Endothelial cell of umbilical vein (primary cell): ENCODE measurements around the gene PDIA5. TPM values are rescaled to one million over a fixed set of nuclear protein-coding genes. Genes with fewer than 3 reads are reported as not detected.

Source experiments
- BruUV-seq: library from RNA; stranded (reverse); fragments of 400-500 nt; replicated peaks from 2 replicates; lab custom pipeline; 2021; lab: Mats Ljungman, UMichigan
- CTCF ChIA-PET: fragments of 300-600, 350-600 bp; sonication (Branson Sonifier 250); formaldehyde crosslinking; loops from one replicate; lab custom pipeline; 2021; ENCODE audit warnings: antibody characterized with exemption, inconsistent platforms; lab: Charles Lee
- POLR2A ChIA-PET: fragments of 300-600, 350-600 bp; sonication (Branson Sonifier 250); formaldehyde crosslinking; loops from one replicate; lab custom pipeline; 2021; ENCODE audit warnings: antibody characterized with exemption, inconsistent platforms; lab: Charles Lee
- DNase-seq: peaks from one replicate; pipeline ENCODE4 v3.0.0-alpha.2; 2011; ENCODE audit warnings: low read depth, low spot score
- FAIRE-seq: peaks from 2 replicates; lab custom pipeline; 2011; peaks lifted over from hg19 to GRCh38; lab: Jason Lieb, UNC
- H2AFZ ChIP-seq: 2 replicates; pipeline ENCODE4 v1.6.0; 2012; ENCODE audit warnings: low read depth, low read length, control low read depth, inconsistent platforms
- H3K27ac ChIP-seq: 2 replicates; pipeline ENCODE4 v1.5.1; 2011; ENCODE audit warnings: low read depth, mild to moderate bottlenecking, control low read depth, low read length, moderate library complexity; ENCODE audit not compliant: insufficient read depth
- H3K27me3 ChIP-seq, 2 experiments: 2 replicates each; pipeline versions ENCODE4 v1.6.0 to v1.6.1; 2011; ENCODE audit warnings: low read length in 2 of 2, mixed read lengths in 1 of 2; ENCODE audit not compliant: control insufficient read depth in 2 of 2, insufficient read depth in 2 of 2
- H3K36me3 ChIP-seq, 2 experiments: 2 replicates in 1 of 2; 3 replicates in 1 of 2; pipeline ENCODE4 v1.5.1; 2011; ENCODE audit warnings: low read length in 2 of 2, mild to moderate bottlenecking in 1 of 2, moderate library complexity in 1 of 2; ENCODE audit not compliant: control insufficient read depth in 2 of 2, insufficient read depth in 2 of 2; ENCODE audit errors: extremely low read depth in 1 of 2
- H3K4me1 ChIP-seq: 3 replicates; pipeline ENCODE4 v1.5.1; 2011; ENCODE audit warnings: mild to moderate bottlenecking, low read length; ENCODE audit not compliant: control insufficient read depth, insufficient read depth; ENCODE audit errors: extremely low read depth
- H3K4me2 ChIP-seq: 2 replicates; pipeline ENCODE4 v1.6.1; 2011; ENCODE audit warnings: low read length, control low read depth, mixed read lengths; ENCODE audit not compliant: insufficient read depth
- H3K4me3 ChIP-seq, 3 experiments: fragments of 200-600 bp in 1 of 3; sonication (generic), shearing (Covaris generic) in 1 of 3; replicated peaks in 1 of 3; 2 replicates each; pipeline ENCODE4 v1.5.1; 2011 to 2016; ENCODE audit warnings: control low read depth in 3 of 3, low read length in 3 of 3, mild to moderate bottlenecking in 2 of 3, inconsistent platforms in 1 of 3, low read depth in 1 of 3, moderate library complexity in 1 of 3; ENCODE audit not compliant: insufficient read depth in 1 of 3
- H3K79me2 ChIP-seq: 2 replicates; pipeline ENCODE4 v1.6.0; 2012; ENCODE audit warnings: low read length, inconsistent platforms; ENCODE audit not compliant: control insufficient read depth, insufficient read depth
- H3K9ac ChIP-seq: replicated peaks from 2 replicates; pipeline ENCODE3; 2011; ENCODE audit warnings: low read length, control low read depth; ENCODE audit not compliant: insufficient read depth; ENCODE audit errors: extremely low read depth
- H3K9me1 ChIP-seq: replicated peaks from 3 replicates; pipeline ENCODE4 v1.6.0; 2011; ENCODE audit warnings: mild to moderate bottlenecking, low read length; ENCODE audit not compliant: control insufficient read depth, insufficient read depth; ENCODE audit errors: extremely low read depth
- H3K9me3 ChIP-seq: replicated peaks from 2 replicates; pipeline ENCODE4 v1.5.1; 2012; ENCODE audit warnings: low read length, inconsistent platforms; ENCODE audit not compliant: control insufficient read depth, insufficient read depth
- H4K20me1 ChIP-seq: replicated peaks from 2 replicates; pipeline ENCODE3; 2011; ENCODE audit warnings: mild to moderate bottlenecking, low read length; ENCODE audit not compliant: control insufficient read depth, insufficient read depth; ENCODE audit errors: extremely low read depth
- CTCF ChIP-seq, 2 donors: IDR thresholded peaks; 1 replicate in 1 of 2; 2 replicates in 1 of 2; pipeline ENCODE4 v1.5.1; 2011; ENCODE audit warnings: low read length in 2 of 2, mild to moderate bottlenecking in 2 of 2, moderate library complexity in 2 of 2, control low read depth in 1 of 2, inconsistent platforms in 1 of 2, low read depth in 1 of 2; ENCODE audit not compliant: insufficient read depth in 1 of 2; ENCODE audit errors: extremely low read depth in 1 of 2
- EZH2 ChIP-seq: IDR thresholded peaks from 2 replicates; pipeline ENCODE4 v1.6.1; 2012; ENCODE audit warnings: borderline replicate concordance, low read depth, mild to moderate bottlenecking, moderate library complexity, low read length, inconsistent platforms; ENCODE audit not compliant: severe bottlenecking
- FOS ChIP-seq: IDR thresholded peaks from 2 replicates; pipeline ENCODE4 v1.6.1; 2011; ENCODE audit warnings: mild to moderate bottlenecking, low read length, moderate library complexity, borderline replicate concordance; ENCODE audit not compliant: insufficient read depth
- GATA2 ChIP-seq: IDR thresholded peaks from 2 replicates; pipeline ENCODE4 v1.7.0; 2011; ENCODE audit warnings: low read depth, mild to moderate bottlenecking, moderate library complexity, mixed read lengths, low read length; ENCODE audit not compliant: insufficient read length, insufficient read depth
- JUN ChIP-seq: IDR thresholded peaks from 2 replicates; pipeline ENCODE4 v1.6.1; 2011; ENCODE audit warnings: borderline replicate concordance, low read depth; ENCODE audit not compliant: insufficient read length, insufficient read depth
- MAX ChIP-seq: IDR thresholded peaks from 2 replicates; pipeline ENCODE4 v1.6.1; 2011; ENCODE audit not compliant: insufficient read depth, insufficient read length
- MYC ChIP-seq: IDR thresholded peaks from one replicate; pipeline ENCODE4 v1.6.1; 2011; ENCODE audit warnings: mild to moderate bottlenecking, low read depth, low read length
- POLR2A ChIP-seq: IDR thresholded peaks from 2 replicates; pipeline ENCODE4 v1.6.1; 2012; ENCODE audit warnings: low read depth, mild to moderate bottlenecking, control low read depth, low read length
- POLR2AphosphoS5 ChIP-seq: IDR thresholded peaks from 2 replicates; pipeline ENCODE4 v1.6.1; 2012; ENCODE audit warnings: low read depth, mild to moderate bottlenecking, control low read depth, low read length, moderate library complexity; ENCODE audit not compliant: insufficient read depth
- dilution Hi-C: fragments of 300-500 bp; cut with MboI; formaldehyde crosslinking; loops from one replicate; pipeline ENCODE4 v1.15.0; 2019; ENCODE audit warnings: low sequenced_read_pairs; ENCODE audit not compliant: extremely low pct_ligation_motif_present
- intact Hi-C: fragments of 100-400 bp; cut with micrococcal nuclease; formaldehyde crosslinking; loops from one replicate; pipeline ENCODE4 v1.10.0; 2022
- polyA plus RNA-seq, 4 experiments: library from polyadenylated mRNA; depleted of rRNA in 3 of 4; stranded (reverse) in 3 of 4; unstranded in 1 of 4; fragments of >200 nt; gene quantifications; 2 replicates each; pipeline versions ENCODE4 v1.2.1 to v1.2.3, GENCODE V29; 2011 to 2012; ENCODE audit warnings: missing spikeins in 1 of 4
- total RNA-seq: library from RNA; stranded (reverse); gene quantifications from 2 replicates; pipeline ENCODE4 v1.2.3, GENCODE V29; 2021

Gene PDIA5
- total and polyA plus RNA-seq, 2 donors (not counting 3 experiments of a cell fraction or from before 2014, with no cell fraction given), result 55.7 to 85.6 TPM

GRCh38 chr3:123149525-123149924, 82.7 kb downstream of the PDIA5 start:
- Histone ChIP-seq H3K4me3 (no peak overlapping the region), H4K20me1 (no peaks in the 10 kb centered on the region), H3K4me1 (no peaks in the 10 kb centered on the region), H3K79me2 (no peaks in the 10 kb centered on the region), H3K27ac (no peak overlapping the region), H3K9ac (no peak overlapping the region), H3K36me3 (peaks cover 23 to 47% of the 10 kb centered on the region in 2 experiments), H2AFZ (no peak overlapping the region), H3K4me2 (no peak overlapping the region), H3K9me1 (no peaks in the 10 kb centered on the region), H3K27me3 (no peaks in the 10 kb centered on the region), H3K9me3 (no peaks in the 10 kb centered on the region)
- ChIA-PET CTCF (no interaction called here), POLR2A (no interaction called here)
- BruUV-seq, result no TSS peak
- FAIRE-seq, result no peak
- TF ChIP-seq POLR2A (no peak), GATA2 (no peak), CTCF (IDR thresholded peaks at IDR 0.05; ENCODE audit: extremely low read depth in 1 of 2, insufficient read depth in 1 of 2, low read depth in 1 of 2, low read length in 2 of 2) (no peak), MAX (no peak), POLR2AphosphoS5 (no peak), EZH2 (no peak), JUN (no peak), FOS (no peak), MYC (no peak)
- intact Hi-C loops (no loop called here), dilution Hi-C loops (no loop called here)
- DNase-seq, result no peak
